GM12878 (cell line): ENCODE data around the gene SPOP. TPM values are rescaled to one million over a fixed set of nuclear protein-coding genes. Genes with fewer than 3 reads are reported as not detected.

Source experiments
- CBX5 ChIP-seq: sonication (generic); IDR thresholded peaks from 2 replicates; pipeline ENCODE4 v1.6.1; 2016; ENCODE audit warnings: low read depth, moderate library complexity, mild to moderate bottlenecking, inconsistent platforms
- CEBPB ChIP-seq, 2 experiments: fragments of 150-350 bp in 1 of 2; IDR thresholded peaks; 2 replicates each; pipeline ENCODE4 v1.6.1; 2012 to 2014; ENCODE audit warnings: low read depth in 2 of 2, low read length in 2 of 2, borderline replicate concordance in 1 of 2, inconsistent platforms in 1 of 2
- CHD4 ChIP-seq: fragments of 200-600 bp; sonication (generic); IDR thresholded peaks from 2 replicates; pipeline ENCODE4 v1.6.1; 2016; ENCODE audit warnings: mild to moderate bottlenecking
- CUX1 ChIP-seq: IDR thresholded peaks from 2 replicates; pipeline ENCODE4 v1.6.1; 2012; ENCODE audit warnings: improper control_type of control experiment, low read depth, low read length; ENCODE audit not compliant: insufficient replicate concordance
- RBBP5 ChIP-seq: fragments of 200-600 bp; sonication (generic); conservative IDR thresholded peaks from 2 replicates; pipeline ENCODE4 v1.6.1; 2016
- RUNX3 ChIP-seq: IDR thresholded peaks from 2 replicates; pipeline ENCODE4 v1.6.1; 2012; ENCODE audit warnings: low read length, inconsistent platforms
- SMAD1 ChIP-seq: fragments of 450-650 bp; IDR thresholded peaks from 2 replicates; pipeline ENCODE4 v1.6.1; 2018; ENCODE audit warnings: mild to moderate bottlenecking, low read depth; ENCODE audit not compliant: partially characterized antibody
- ZSCAN29 ChIP-seq: fragments of 450-650 bp; IDR thresholded peaks from 2 replicates; pipeline ENCODE4 v1.6.1; 2017; ENCODE audit warnings: mild to moderate bottlenecking, moderate library complexity
- ZZZ3 ChIP-seq: IDR thresholded peaks from 2 replicates; pipeline ENCODE4 v1.6.1; 2011; ENCODE audit warnings: low read depth; ENCODE audit not compliant: control insufficient read depth, insufficient read length
- polyA plus RNA-seq, 11 experiments: library from polyadenylated mRNA; depleted of rRNA in 4 of 11; unstranded in 6 of 11; stranded (reverse) in 5 of 11; fragments of >200 nt; fragmentation: Nextera tagmentation in 4 of 11; fragmentation: Illumina TruSeq in 1 of 11; extraction: Ambion mirVana in 4 of 11; extraction: Trizol in 1 of 11; gene quantifications; 1 replicate in 1 of 11; 2 replicates in 10 of 11; pipeline versions ENCODE4 v1.2.1 to v1.2.3, GENCODE V29; 2011 to 2016; ENCODE audit warnings: inconsistent platforms in 2 of 11, missing spikeins in 2 of 11, low read depth in 1 of 11
- total RNA-seq, 4 experiments: library from RNA; depleted of rRNA in 3 of 4; stranded (reverse); fragments of >200 nt in 3 of 4; fragmentation: Illumina TruSeq in 1 of 4; extraction: Trizol in 1 of 4; gene quantifications; 2 replicates each; pipeline versions ENCODE4 v1.2.1 to v1.2.3, GENCODE V29; 2013 to 2021
- TF ChIP-seq, protein P1 (sequence below): IDR thresholded peaks from 2 replicates; pipeline ENCODE4 v1.6.1; 2011; ENCODE audit warnings: borderline replicate concordance, low read depth, mild to moderate bottlenecking, moderate library complexity, low read length; ENCODE audit not compliant: insufficient read depth, poor library complexity, severe bottlenecking

SPOP gene
- total and polyA plus RNA-seq, 10 of the 15 experiments (the other 5 are each of a cell fraction or from before 2014, with no cell fraction given): 35.1 to 80.4 (median 44.7) TPM

DNA sequence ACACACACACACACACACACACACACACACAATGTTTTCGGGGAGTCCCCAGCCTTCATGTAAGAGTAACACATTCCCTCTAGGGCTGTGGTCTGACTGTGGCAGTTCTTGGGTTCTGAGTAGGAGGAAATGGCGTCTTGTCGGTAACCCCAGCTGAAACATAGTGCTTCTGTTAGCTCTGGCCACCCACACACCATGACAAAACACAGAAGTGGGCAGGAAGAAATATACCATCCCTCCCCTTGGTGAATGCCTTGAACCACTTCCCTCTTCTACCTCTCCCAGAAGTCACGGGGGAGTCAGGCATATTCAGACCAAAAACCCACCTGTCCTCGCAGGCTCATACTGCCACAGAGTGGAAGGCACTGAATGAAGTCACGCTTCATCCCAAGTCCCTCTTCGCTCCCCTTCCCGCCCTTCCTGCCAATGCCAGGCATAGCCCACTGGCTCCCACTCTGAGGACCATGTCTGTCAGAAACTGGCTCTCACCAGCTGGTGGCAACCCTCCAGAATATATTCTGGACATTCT, 18.4 kb upstream of the SPOP start (continued):
- TF ChIP-seq CHD4: no peak
- TF ChIP-seq CUX1: no peak
- TF ChIP-seq ZSCAN29: no peak
- no peak for TF ChIP-seq ZZZ3
- no peak for TF ChIP-seq RBBP5
- TF ChIP-seq CEBPB (IDR thresholded peaks at IDR 0.05; ENCODE audit: borderline replicate concordance in 1 of 2, low read depth in 2 of 2, low read length in 2 of 2): no peak
- TF ChIP-seq SMAD1: no peak
- TF ChIP-seq, protein P1, sequence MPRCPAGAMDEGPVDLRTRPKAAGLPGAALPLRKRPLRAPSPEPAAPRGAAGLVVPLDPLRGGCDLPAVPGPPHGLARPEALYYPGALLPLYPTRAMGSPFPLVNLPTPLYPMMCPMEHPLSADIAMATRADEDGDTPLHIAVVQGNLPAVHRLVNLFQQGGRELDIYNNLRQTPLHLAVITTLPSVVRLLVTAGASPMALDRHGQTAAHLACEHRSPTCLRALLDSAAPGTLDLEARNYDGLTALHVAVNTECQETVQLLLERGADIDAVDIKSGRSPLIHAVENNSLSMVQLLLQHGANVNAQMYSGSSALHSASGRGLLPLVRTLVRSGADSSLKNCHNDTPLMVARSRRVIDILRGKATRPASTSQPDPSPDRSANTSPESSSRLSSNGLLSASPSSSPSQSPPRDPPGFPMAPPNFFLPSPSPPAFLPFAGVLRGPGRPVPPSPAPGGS: peak; percentile 39
- TF ChIP-seq CBX5: no peak
- TF ChIP-seq RUNX3: peak; percentile 91
